Fibroblast of upper back skin (primary cell): Measurements from ENCODE around the gene EFCAB8.
"Not testable (repeated sequence)": the region's sequence is repeated elsewhere in the genome, so short reads cannot be mapped to it uniquely, and the experiment has no call there.

Source experiments
- DNase-seq: peaks from one replicate; pipeline ENCODE4 v3.0.0-alpha.2; 2013

EFCAB8 gene

GRCh38 chr20:32973077-32973717, 114.5 kb downstream of the EFCAB8 start:
- DNase-seq: no peak

GRCh38 chr20:32974204-32975064, 115.7 kb downstream of the EFCAB8 start:
- DNase-seq: not testable (repeated sequence)

- not testable (repeated sequence) for DNase-seq
Observed at GRCh38 chr20:32975121-32975520, 116.4 kb downstream of the EFCAB8 start.

- DNase-seq: no peak
Observed at GRCh38 chr20:32975698-32976674, 117.3 kb downstream of the EFCAB8 start.

GRCh38 chr20:32976746-32977145, 118.0 kb downstream of the EFCAB8 start:
- DNase-seq: no peak

GRCh38 chr20:32977281-32978008, 118.7 kb downstream of the EFCAB8 start:
- DNase-seq: no peak

GRCh38 chr20:32978009-32978335, 119.2 kb downstream of the EFCAB8 start:
- no peak for DNase-seq

- no peak for DNase-seq
Observed at GRCh38 chr20:32979201-32979998, 120.7 kb downstream of the EFCAB8 start.

GRCh38 chr20:32980131-32980941, 121.6 kb downstream of the EFCAB8 start:
- no peak for DNase-seq

- DNase-seq: no peak
Observed at GRCh38 chr20:32980990-32981389, 122.3 kb downstream of the EFCAB8 start.

- no peak for DNase-seq
Observed at GRCh38 chr20:32982617-32983458, 124.1 kb downstream of the EFCAB8 start.

- DNase-seq: no peak
Observed at GRCh38 chr20:32983459-32984112, 124.9 kb downstream of the EFCAB8 start.

- no peak for DNase-seq
Observed at GRCh38 chr20:32984196-32984595, 125.5 kb downstream of the EFCAB8 start.

GRCh38 chr20:32984631-32985354, 126.1 kb downstream of the EFCAB8 start:
- no peak for DNase-seq

- no peak for DNase-seq
Observed at GRCh38 chr20:32985596-32985995, 126.9 kb downstream of the EFCAB8 start.

GRCh38 chr20:32986331-32986966, 127.7 kb downstream of the EFCAB8 start:
- no peak for DNase-seq

GRCh38 chr20:32987044-32987825, 128.5 kb downstream of the EFCAB8 start:
- no peak for DNase-seq
